D341Med (cell line): ENCODE measurements around the gene MBOAT1.
"Not testable (repeated sequence)": the region's sequence is repeated elsewhere in the genome, so short reads cannot be mapped to it uniquely, and the experiment has no call there.

Source experiments
- DNase-seq: peaks from one replicate; pipeline ENCODE4 v3.0.0; 2012; ENCODE audit warnings: low spot score

The MBOAT1 gene

DNA sequence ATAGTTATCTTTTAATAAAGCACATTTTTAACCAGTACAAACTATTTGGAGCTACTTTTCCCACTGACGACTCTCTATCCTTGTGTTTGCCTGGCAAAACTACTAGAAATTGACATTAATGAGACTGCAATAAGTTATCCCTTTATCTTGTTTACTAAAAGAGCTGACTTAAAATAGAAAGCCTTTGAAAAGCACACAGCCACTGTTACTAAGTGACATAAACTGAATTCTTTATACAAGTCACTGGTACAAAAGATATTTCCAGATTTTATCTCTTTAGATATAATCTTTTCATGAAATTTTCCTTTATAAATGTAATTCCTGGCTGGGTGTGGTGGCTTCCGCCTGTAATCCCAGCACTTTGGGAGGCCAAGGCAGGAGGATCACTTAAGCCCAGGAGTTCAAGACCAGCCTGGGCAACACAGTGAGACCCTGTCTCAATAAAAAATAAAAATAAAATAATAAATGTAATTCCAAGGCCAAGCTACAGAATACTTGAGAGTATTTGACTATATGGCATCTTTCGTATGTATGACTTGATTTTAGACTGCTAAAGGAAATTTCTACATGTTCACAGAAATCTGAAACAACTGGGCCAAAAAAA lies 9.5 kb downstream of the MBOAT1 start:
- no peak for DNase-seq

DNA sequence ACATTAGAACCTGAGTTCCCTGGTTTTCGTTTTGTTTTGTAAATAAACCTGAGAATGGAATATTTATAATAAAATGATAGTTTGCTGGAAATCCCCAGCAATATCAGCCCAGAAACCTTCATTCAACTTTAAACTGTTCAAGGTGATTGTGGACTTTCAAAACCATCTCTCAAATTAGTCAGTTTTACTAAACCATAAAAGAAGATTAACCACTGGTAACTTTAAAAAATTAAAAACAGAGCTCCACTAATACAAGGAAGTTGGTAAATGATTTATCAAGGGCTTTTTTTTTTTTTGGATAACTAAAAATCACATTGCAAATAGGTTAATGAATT lies 10.0 kb downstream of the MBOAT1 start:
- no peak for DNase-seq

DNA sequence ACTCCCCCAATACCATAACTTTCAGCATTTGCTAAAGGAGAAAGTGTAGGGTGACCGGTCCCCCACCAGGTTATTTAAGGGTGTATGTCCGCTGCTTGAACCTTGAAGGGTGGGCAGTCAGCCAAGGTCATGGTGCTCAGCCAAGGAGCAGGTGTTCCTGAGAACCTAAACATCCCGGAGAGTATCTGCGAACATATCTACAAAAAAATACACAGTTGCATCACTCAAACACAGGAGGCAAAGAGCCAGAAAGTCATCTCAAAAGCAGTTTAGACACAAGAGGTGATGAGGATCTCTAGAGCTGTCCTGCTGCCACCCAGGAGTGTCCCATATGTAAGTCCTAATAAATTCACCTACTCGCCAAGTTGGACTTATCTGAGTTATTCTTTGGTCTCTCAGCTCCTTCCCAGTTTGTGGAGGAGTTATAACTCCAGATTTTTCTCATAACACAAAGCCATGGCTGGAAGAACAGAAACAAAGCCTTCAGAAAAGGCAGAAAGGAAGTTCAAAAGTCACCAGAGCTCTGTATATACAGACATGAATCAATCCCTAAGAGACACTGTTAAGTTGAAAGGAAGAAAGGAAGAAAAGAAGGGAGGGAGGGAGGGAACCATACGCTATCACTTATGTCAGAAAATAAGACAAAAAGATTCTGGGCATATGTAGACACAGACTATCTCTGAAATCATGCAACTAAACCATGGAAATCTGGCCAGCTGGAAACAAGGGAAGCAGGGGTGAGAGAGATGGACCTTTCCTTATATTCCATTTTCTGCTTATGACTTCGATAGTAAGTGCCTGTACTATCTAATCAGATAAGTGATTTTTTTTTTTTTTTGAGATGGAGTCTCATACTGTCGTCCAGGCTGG lies 11.3 kb downstream of the MBOAT1 start:
- DNase-seq, result no peak

DNA sequence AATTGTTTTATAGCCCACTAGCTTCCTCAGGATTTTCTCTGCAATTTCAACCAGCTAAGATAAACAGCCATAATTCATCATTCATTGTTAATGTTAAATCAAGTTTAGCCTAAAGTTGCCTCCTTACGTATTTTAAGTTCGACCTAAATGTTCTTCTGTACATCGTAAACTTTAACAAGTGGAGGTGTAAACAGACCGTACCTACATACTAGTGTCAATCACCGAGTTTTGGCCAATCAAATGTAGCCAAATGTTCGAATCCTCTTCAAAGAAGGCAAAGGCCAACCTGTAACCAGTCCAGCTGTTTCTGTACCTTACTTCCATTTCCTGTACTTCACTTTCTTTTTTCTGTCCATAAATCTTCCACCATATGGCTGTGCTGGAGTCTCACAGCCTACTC lies 13.5 kb downstream of the MBOAT1 start:
- DNase-seq, result no peak

DNA sequence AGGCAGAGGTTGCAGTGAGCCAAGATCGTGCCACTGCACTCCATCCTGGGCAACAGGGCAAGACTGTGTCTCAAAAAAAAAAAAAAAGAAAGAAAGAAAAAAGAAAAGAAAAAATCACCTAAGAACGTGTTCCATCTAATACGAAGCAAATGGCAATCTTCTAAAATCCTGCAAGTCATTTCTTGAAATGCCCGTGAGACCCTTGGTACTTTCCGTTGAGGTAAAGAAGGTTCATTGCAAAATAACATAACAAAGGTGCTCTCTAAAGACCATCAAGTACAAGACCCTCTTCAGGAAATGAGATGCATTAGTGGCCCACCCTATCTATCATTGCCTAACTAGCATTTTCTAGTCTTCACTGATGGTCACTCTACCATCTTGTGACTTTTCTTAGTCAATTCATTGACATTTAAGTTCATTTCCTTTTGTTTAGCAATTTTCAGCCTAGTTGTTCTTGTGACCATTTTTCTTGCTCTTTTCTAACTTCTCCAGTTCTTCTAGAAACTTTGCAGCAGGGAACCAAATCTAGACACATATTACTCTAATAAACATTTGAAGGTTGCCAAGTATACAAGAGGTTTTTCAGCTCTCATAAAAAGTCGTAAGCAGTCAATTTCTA lies 14.0 kb downstream of the MBOAT1 start:
- DNase-seq, result no peak

- DNase-seq, result no peak
Measured at GRCh38 chr6:20197251-20197650, 15.0 kb downstream of the MBOAT1 start.

GRCh38 chr6:20192625-20193024 lies 19.6 kb downstream of the MBOAT1 start:
- no peak for DNase-seq

- no peak for DNase-seq
Measured at GRCh38 chr6:20191992-20192391, 20.3 kb downstream of the MBOAT1 start.

DNA sequence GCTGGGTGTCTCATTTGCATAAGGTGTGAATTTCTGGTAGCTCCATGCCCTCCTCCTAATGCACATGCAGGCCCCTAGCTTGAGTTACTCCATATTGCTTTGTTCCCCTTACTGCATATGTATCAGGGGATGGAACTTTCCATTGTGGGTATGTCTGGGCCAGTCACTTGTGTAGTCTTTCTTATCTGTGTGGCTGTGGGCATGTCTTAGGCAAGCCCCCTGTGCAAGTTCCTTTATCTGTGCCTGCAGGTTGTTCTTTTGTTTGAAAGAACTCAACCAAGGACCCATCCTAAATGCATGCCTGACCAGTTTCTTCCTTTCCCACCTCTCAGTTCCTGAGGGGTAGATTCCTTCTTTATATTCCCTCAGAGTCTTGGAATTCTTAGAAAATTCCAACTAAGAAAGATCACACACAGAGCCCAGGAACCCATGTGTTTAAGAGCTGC lies 23.6 kb downstream of the MBOAT1 start:
- no peak for DNase-seq

- no peak for DNase-seq
Measured at GRCh38 chr6:20186981-20187380, 25.3 kb downstream of the MBOAT1 start.

DNA sequence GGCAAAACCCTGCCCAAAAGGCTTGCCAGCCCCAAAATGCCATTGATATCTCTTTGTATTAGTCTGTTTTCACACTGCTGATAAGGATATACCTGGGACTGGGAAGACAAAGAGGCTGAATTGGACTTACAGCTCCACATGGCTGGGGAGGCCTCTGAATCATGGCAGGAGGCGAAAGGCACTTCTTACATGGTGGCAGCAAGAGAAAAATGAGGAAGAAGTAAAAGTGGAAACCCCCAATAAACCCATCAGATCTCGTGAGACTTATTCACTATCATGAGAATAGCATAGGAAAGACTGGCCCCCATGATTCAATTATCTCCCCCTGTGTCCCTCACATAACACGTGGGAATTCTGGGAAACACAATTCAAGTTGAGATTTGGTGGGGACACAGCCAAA lies 28.6 kb downstream of the MBOAT1 start:
- no peak for DNase-seq

- no peak for DNase-seq
Measured at GRCh38 chr6:20182926-20183521, 29.2 kb downstream of the MBOAT1 start.

- no peak for DNase-seq
Measured at GRCh38 chr6:20182069-20182468, 30.2 kb downstream of the MBOAT1 start.

DNA sequence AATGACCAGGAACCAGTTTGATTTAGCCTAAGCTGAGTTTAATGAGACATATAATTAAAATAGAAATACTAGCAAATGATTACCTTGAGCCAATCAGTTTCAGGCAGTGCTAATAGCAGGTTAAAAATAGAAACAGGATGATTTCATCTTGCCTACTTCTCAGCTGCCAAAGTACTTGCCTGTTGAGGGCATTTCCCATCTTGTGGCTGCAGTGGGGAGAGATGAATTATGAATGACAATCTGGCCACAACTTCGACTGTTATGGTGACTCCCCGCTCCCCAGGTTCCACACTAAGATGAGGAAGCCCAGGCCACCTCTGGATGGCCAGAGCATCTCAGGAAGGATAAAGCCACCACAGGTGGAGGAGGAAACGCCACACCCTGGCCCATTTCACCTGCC lies 31.3 kb downstream of the MBOAT1 start:
- no peak for DNase-seq

GRCh38 chr6:20179287-20180045 lies 32.8 kb downstream of the MBOAT1 start:
- not testable (repeated sequence) for DNase-seq

DNA sequence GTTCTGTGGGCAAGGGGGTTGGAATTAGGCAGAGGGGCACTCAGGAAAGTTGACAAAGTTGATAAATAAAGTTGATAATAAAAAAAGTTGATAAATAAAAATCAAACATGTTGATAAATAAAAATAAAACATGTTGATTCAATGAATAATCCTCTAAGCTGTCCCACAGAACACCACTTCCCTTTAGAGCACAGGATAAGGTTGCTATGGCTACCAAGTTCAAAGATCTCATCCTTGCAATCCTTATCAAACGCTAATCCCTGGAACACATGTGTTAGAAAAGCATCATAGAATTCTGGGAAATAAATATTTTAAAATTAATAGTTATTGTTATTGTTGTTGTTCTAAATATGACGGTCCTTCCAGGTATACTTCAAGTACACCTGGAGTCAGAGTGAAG lies 33.9 kb downstream of the MBOAT1 start:
- DNase-seq, result no peak

DNA sequence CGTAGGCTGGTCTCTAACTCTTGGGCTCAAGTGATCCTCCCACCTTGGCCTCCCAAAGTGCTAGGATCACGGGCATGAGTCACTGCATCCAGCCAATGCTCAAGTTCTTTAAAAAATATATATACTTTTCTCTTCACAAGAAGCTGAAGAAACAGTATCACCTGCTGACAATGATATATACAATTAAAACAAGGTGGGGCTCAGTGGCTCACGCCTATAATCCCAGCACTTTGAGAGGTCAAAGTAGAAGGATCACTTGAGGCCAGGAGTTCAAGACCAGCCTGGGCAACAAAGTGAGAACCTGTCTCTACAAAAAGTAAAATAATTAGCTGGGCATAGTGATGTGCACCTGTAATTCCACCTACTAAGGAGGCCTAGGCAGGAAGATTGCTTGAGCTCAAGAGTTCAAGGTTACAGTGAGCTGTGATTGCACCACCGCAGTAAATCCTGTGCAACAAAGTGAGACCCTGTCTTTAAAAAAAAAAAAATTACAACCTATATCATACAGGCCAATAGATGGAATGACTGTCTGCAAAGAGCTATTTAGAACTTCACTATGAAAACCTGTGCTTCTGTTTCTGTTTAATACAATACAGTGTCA lies 36.4 kb downstream of the MBOAT1 start:
- no peak for DNase-seq

DNA sequence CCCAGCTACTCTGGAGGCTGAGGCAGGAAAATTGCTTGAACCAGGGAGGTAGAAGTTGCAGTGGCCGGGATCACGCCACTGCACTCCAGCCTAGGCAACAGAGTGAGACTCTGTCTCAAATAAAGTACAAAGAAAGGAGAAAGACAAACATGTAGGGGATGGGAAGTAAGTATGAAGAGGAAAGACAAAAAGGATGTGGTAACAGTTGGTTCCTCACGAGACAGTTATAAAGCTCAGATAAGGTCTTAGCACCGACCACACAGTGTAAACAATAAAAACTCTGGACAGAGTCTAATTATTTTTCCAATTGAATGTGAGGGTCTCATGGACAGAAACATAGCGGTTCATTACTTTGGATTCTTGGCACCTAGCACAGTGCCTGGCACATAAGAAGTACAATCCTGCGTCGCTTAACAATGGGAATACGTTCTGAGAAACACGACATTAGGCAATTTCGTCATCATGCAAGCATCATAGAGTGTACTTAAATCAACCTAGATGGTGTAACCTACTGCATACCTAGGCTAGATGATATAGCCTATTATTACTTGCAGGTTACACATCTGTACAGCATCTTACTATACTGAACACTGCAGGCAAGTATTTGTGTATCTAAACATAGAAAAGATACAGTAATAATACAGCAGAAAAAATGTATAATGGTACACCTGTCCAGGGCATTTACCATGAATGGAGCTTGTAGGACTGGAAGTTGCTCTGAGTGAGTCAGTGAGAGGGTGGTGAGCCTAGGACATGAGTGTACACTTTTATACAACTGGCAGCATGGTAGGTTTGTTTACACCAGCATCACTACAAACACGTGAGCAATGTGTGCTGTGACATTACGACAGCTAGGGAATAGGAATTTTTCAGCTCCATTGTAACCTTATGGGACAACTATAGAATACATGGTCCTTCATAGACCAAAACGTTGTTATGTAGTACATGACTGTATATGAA lies 38.2 kb downstream of the MBOAT1 start:
- DNase-seq, result no peak

DNA sequence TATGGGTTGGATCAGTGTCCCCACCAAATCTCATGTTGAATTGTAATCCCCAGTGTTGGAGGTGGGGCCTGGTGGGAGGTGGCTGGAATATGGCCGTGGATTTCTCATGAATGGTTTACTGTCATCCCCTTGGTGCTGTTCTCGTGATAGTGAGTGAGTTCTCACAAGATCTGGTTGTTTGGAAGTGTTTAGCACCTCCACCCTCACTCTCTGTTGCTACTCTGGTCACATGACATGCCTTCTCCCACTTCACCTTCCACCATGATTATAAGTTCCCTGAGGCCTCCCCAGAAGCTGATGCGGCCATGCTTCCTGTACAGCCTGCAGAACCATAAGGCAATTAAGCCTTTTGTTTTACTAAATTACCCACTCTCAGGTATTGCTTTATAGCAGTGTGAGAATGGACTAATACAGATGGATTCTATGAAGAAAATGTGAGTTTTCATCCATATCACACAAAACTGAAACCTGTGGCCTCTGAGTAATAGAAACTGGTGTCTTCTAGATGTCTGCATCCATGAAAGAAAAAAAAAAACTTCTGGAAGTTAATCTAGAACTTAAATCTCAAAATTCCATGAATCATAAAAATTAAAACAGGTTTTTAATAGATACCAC lies 39.3 kb downstream of the MBOAT1 start:
- no peak for DNase-seq
